Adrenal gland (tissue), 5 donors: ENCODE data around the gene MNAT1.

Source experiments
- CTCF ChIP-seq, 6 experiments: fragments of 450-650 bp in 4 of 6; fragments of 200-600 bp in 2 of 6; sonication (generic) in 1 of 6; IDR thresholded peaks; 1 replicate in 5 of 6; 2 replicates in 1 of 6; pipeline versions ENCODE4 v1.5.1 to v1.8.0; 2016 to 2021; ENCODE audit warnings: antibody characterized with exemption in 6 of 6, mild to moderate bottlenecking in 2 of 6, moderate library complexity in 1 of 6
- POLR2A ChIP-seq, 2 donors: fragments of 450-650 bp; IDR thresholded peaks; one replicate each; pipeline ENCODE4 v1.6.1; 2017; ENCODE audit warnings: antibody characterized with exemption in 2 of 2, mild to moderate bottlenecking in 2 of 2, moderate library complexity in 1 of 2
- donor health status: DM: no; HTN: no; CAD: no.

DNA sequence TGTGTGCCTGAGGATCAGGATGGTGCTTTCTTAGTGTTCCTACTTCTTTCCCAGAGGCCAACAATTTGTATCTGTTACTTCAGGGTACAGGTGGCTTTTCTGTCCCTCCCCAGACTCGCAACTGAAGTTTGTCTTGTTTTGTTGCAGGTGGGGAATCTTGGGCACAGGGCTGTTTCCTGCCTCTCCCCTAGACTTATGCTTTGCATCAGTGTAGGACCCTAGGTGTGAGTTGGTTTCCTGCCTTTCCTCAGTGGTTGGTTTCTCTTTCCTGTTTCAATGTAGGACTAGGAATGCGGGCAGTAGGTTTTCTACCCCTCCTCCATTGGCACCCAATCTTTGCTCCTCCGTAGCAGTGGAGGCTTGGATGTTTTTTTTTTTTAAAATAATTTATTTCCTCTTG lies 159.3 kb downstream of the MNAT1 start:
- TF ChIP-seq CTCF (IDR thresholded peaks at IDR 0.05): no peak
- TF ChIP-seq POLR2A (IDR thresholded peaks at IDR 0.05): no peak
